Muscle layer of duodenum (tissue), 2 donors: Measurements from ENCODE around the gene LUC7L.
"Not testable (repeated sequence)": the region's sequence is repeated elsewhere in the genome, so short reads cannot be mapped to it uniquely, and the experiment has no call there.

Experiments
- H3K27ac ChIP-seq: one replicate; pipeline ENCODE4 v1.7.0; 2013; ENCODE audit warnings: mild to moderate bottlenecking, low read length
- H3K27me3 ChIP-seq: one replicate; pipeline ENCODE4 v1.7.0; 2013; ENCODE audit warnings: low read depth, mild to moderate bottlenecking, control low read depth, low read length
- H3K36me3 ChIP-seq, 2 donors: one replicate each; pipeline ENCODE4 v1.7.0; 2013; ENCODE audit warnings: low read length in 2 of 2, control low read depth in 1 of 2, mild to moderate bottlenecking in 1 of 2; ENCODE audit not compliant: insufficient read depth in 2 of 2, control insufficient read depth in 1 of 2
- H3K4me1 ChIP-seq, 2 donors: one replicate each; pipeline ENCODE4 v1.7.0; 2013; ENCODE audit warnings: low read length in 2 of 2, mild to moderate bottlenecking in 2 of 2, control low read depth in 1 of 2, moderate library complexity in 1 of 2; ENCODE audit not compliant: insufficient read depth in 2 of 2, control insufficient read depth in 1 of 2
- H3K4me3 ChIP-seq, 2 donors: one replicate each; pipeline ENCODE4 v1.7.0; 2013; ENCODE audit warnings: low read length in 2 of 2, low read depth in 1 of 2, mild to moderate bottlenecking in 1 of 2
- H3K9me3 ChIP-seq, 2 donors: one replicate each; pipeline ENCODE4 v1.7.0; 2013; ENCODE audit warnings: low read length in 2 of 2, control low read depth in 1 of 2, mild to moderate bottlenecking in 1 of 2; ENCODE audit not compliant: control insufficient read depth in 1 of 2
- donor health status: healthy.

Gene LUC7L

GRCh38 chr16:245105-245504, 15.9 kb upstream of the LUC7L start:
- Histone ChIP-seq H3K27ac (no peak overlapping the region), H3K4me3 (no peak overlapping the region), H3K27me3 (no peaks in the 10 kb centered on the region), H3K9me3 (no peaks in the 10 kb centered on the region), H3K4me1 (peaks cover 2 to 6% of the 10 kb centered on the region in 2 donors), H3K36me3 (peaks cover 0 to 2% of the 10 kb centered on the region in 2 donors)

- H3K27ac ChIP-seq, result peak overlapping the region; percentile 23
Observed at GRCh38 chr16:243348-243747, 14.1 kb upstream of the LUC7L start.

GRCh38 chr16:242281-242680, 13.0 kb upstream of the LUC7L start:
- H3K4me3 ChIP-seq, result no peak overlapping the region
- H3K4me1 ChIP-seq, result peaks cover 6 to 12% of the 10 kb centered on the region in 2 donors
- no peaks in the 10 kb centered on the region for H3K9me3 ChIP-seq
- no peaks in the 10 kb centered on the region for H3K27me3 ChIP-seq
- peak overlapping the region; percentile 3 for H3K27ac ChIP-seq
- H3K36me3 ChIP-seq, result no peaks in the 10 kb centered on the region

More at GRCh38 chr16:243348-243747, 14.1 kb upstream of the LUC7L start:
- Histone ChIP-seq H3K9me3 (no peaks in the 10 kb centered on the region), H3K4me1 (peaks cover 6 to 12% of the 10 kb centered on the region in 2 donors), H3K27me3 (no peaks in the 10 kb centered on the region), H3K4me3 (no peak overlapping the region), H3K36me3 (no peaks in the 10 kb centered on the region)

- peak overlapping the region; percentile 4 for H3K27ac ChIP-seq
- H3K4me1 ChIP-seq, result peaks cover 6 to 12% of the 10 kb centered on the region in 2 donors
- no peaks in the 10 kb centered on the region for H3K36me3 ChIP-seq
- H3K27me3 ChIP-seq, result no peaks in the 10 kb centered on the region
- no peaks in the 10 kb centered on the region for H3K9me3 ChIP-seq
- H3K4me3 ChIP-seq, result no peak overlapping the region
Observed at GRCh38 chr16:240559-240958, 11.3 kb upstream of the LUC7L start.

- Histone ChIP-seq H3K4me3 (no peak overlapping the region), H3K4me1 (peaks cover 6 to 12% of the 10 kb centered on the region in 2 donors), H3K9me3 (no peaks in the 10 kb centered on the region), H3K27me3 (no peaks in the 10 kb centered on the region), H3K27ac (peak overlapping the region; percentile 52), H3K36me3 (peaks cover 0 to 4% of the 10 kb centered on the region in 2 donors)
Observed at GRCh38 chr16:239948-240277, 10.7 kb upstream of the LUC7L start.

- Histone ChIP-seq H3K36me3 (peaks cover 0 to 5% of the 10 kb centered on the region in 2 donors), H3K9me3 (no peaks in the 10 kb centered on the region), H3K4me1 (peaks cover under 1 to 3% of the 10 kb centered on the region in 2 donors), H3K27me3 (no peaks in the 10 kb centered on the region), H3K27ac (peak within 1 kb of the TSS; percentile 97), H3K4me3 (peak within 1 kb of the TSS; percentile 82 to 91)
Observed at GRCh38 chr16:234468-235305, 5.4 kb upstream of the LUC7L start, which contains the start of gene FAM234A. Gene FAM234A, plus strand, starts transcription at chr16:234821. Its CDS starts 19,593 bp downstream, at chr16:254414.

- H3K4me3 ChIP-seq, result no peak overlapping the region
- H3K4me1 ChIP-seq, result peaks cover 0 to 18% of the 10 kb centered on the region in 2 donors
- H3K36me3 ChIP-seq, result peaks cover 13 to 23% of the 10 kb centered on the region in 2 donors
- H3K27ac ChIP-seq, result no peak overlapping the region
- H3K9me3 ChIP-seq, result no peaks in the 10 kb centered on the region
- H3K27me3 ChIP-seq, result no peaks in the 10 kb centered on the region
Observed at GRCh38 chr16:230949-231348, 1.7 kb upstream of the LUC7L start.

GRCh38 chr16:230351-230750, 1.1 kb upstream of the LUC7L start:
- H3K27me3 ChIP-seq, H3K9me3 ChIP-seq, H3K27ac ChIP-seq, H3K4me3 ChIP-seq: not testable (repeated sequence)
- Histone ChIP-seq H3K36me3 (peaks cover 17 to 27% of the 10 kb centered on the region in 2 donors), H3K4me1 (peaks cover 0 to 18% of the 10 kb centered on the region in 2 donors)

GRCh38 chr16:229731-230281, 557 bp upstream of the LUC7L start:
- Histone ChIP-seq H3K27ac (peak overlapping the region; percentile 79), H3K4me3 (peak overlapping the region; percentile 91 to 95), H3K27me3 (no peaks in the 10 kb centered on the region)

GRCh38 chr16:228151-228851, 948 bp downstream of the LUC7L start:
- H3K4me1 ChIP-seq, result peaks cover 0 to 18% of the 10 kb centered on the region in 2 donors
- no peaks in the 10 kb centered on the region for H3K27me3 ChIP-seq
- H3K4me3 ChIP-seq, result peak overlapping the region; percentile 91 to 95
- H3K9me3 ChIP-seq, result no peaks in the 10 kb centered on the region
- H3K36me3 ChIP-seq, result peaks cover 26 to 32% of the 10 kb centered on the region in 2 donors
- H3K27ac ChIP-seq, result peak overlapping the region; percentile 79

More at GRCh38 chr16:229731-230281, 557 bp upstream of the LUC7L start:
- no peaks in the 10 kb centered on the region for H3K9me3 ChIP-seq
- peaks cover 0 to 18% of the 10 kb centered on the region in 2 donors for H3K4me1 ChIP-seq
- H3K36me3 ChIP-seq, result peaks cover 19 to 22% of the 10 kb centered on the region in 2 donors

GRCh38 chr16:220021-220420, 9.2 kb downstream of the LUC7L start:
- Histone ChIP-seq H3K27ac (no peak overlapping the region), H3K9me3 (no peaks in the 10 kb centered on the region), H3K27me3 (no peaks in the 10 kb centered on the region), H3K36me3 (peaks cover 27 to 50% of the 10 kb centered on the region in 2 donors), H3K4me3 (no peak overlapping the region), H3K4me1 (no peaks in the 10 kb centered on the region)
